Sigmoid colon (tissue), 4 donors: ENCODE results near the gene HMCN2.

ENCODE experiments used
- CTCF ChIP-seq, 4 experiments: fragments of 450-650 bp in 3 of 4; fragments of 200-600 bp in 1 of 4; IDR thresholded peaks; one replicate each; pipeline ENCODE4 v1.5.1; 2016 to 2019; ENCODE audit warnings: antibody characterized with exemption in 4 of 4, mild to moderate bottlenecking in 3 of 4, moderate library complexity in 2 of 4
- EP300 ChIP-seq, 4 donors: sonication (generic); formaldehyde crosslinking; IDR thresholded peaks; one replicate each; pipeline ENCODE4 v1.6.1; 2017; ENCODE audit warnings: antibody characterized with exemption in 4 of 4
- POLR2A ChIP-seq, 2 donors: fragments of 450-650 bp; IDR thresholded peaks; one replicate each; pipeline ENCODE4 v1.6.1; 2016; ENCODE audit warnings: antibody characterized with exemption in 2 of 2, mild to moderate bottlenecking in 2 of 2, moderate library complexity in 2 of 2
- POLR2AphosphoS5 ChIP-seq, 4 donors: sonication (generic); formaldehyde crosslinking; IDR thresholded peaks; one replicate each; pipeline ENCODE4 v1.6.1; 2017; ENCODE audit warnings: antibody characterized with exemption in 4 of 4

GRCh38 chr9:130222833-130223232 is 42.7 kb upstream of the HMCN2 start:
- TF ChIP-seq POLR2A (IDR thresholded peaks at IDR 0.05) (no peak), CTCF (IDR thresholded peaks at IDR 0.05) (no peak), POLR2AphosphoS5 (IDR thresholded peaks at IDR 0.05) (no peak), EP300 (IDR thresholded peaks at IDR 0.05) (no peak)
